Fibroblast of lung (primary cell): ENCODE results near the gene KIF3A.

Source experiments
- EZH2 ChIP-seq: IDR thresholded peaks from 2 replicates; pipeline ENCODE4 v1.5.1; 2012; ENCODE audit warnings: low read length, control low read depth, mild to moderate bottlenecking; ENCODE audit errors: missing control alignments
- TF ChIP-seq, protein P1 (sequence below), 2 donors: IDR thresholded peaks in 1 of 2; conservative IDR thresholded peaks in 1 of 2; 1 replicate in 1 of 2; 2 replicates in 1 of 2; pipeline ENCODE4 v1.5.1; 2011 to 2012; ENCODE audit warnings: low read length in 2 of 2, control low read depth in 1 of 2, inconsistent platforms in 1 of 2, low read depth in 1 of 2, mild to moderate bottlenecking in 1 of 2

DNA sequence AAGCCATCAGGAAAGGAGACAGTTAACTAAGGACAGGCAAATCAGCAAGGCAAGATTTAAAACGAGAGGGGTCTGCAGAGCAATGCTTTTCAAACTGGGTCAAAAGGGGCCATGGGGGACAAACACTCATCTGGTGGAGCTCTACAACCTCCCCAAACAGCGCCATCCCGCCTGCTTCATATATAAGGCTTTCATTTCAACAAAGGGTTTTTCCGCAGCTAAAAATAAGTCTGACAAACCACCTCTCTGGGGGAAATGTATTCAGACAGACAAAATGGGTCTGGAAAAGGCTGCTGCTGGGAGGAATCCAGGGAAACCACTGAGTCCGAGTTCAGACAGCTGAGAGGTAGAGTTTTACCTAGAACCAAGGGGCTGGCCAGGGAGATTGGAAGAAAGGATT lies 48.0 kb upstream of the KIF3A start:
- TF ChIP-seq, protein P1, sequence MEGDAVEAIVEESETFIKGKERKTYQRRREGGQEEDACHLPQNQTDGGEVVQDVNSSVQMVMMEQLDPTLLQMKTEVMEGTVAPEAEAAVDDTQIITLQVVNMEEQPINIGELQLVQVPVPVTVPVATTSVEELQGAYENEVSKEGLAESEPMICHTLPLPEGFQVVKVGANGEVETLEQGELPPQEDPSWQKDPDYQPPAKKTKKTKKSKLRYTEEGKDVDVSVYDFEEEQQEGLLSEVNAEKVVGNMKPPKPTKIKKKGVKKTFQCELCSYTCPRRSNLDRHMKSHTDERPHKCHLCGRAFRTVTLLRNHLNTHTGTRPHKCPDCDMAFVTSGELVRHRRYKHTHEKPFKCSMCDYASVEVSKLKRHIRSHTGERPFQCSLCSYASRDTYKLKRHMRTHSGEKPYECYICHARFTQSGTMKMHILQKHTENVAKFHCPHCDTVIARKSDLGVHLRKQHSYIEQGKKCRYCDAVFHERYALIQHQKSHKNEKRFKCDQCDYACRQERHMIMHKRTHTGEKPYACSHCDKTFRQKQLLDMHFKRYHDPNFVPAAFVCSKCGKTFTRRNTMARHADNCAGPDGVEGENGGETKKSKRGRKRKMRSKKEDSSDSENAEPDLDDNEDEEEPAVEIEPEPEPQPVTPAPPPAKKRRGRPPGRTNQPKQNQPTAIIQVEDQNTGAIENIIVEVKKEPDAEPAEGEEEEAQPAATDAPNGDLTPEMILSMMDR (conservative IDR thresholded peaks at IDR 0.05 in 1 of 2, IDR thresholded peaks at IDR 0.05 in 1 of 2; ENCODE audit: low read depth in 1 of 2, low read length in 2 of 2), result no peak
- TF ChIP-seq EZH2, result no peak
